HEK293T (cell line): ENCODE results near the gene BTNL3.

Source experiments
- CTCF ChIA-PET: fragments of 350-600 bp; formaldehyde crosslinking; extraction: SDS; loops from one replicate; lab custom pipeline; 2021; ENCODE audit warnings: antibody characterized with exemption, inconsistent platforms; lab: Yijun Ruan, JAX
- POLR2A ChIA-PET: fragments of 350-600 bp; formaldehyde crosslinking; extraction: SDS; loops from one replicate; lab custom pipeline; 2020; ENCODE audit warnings: antibody characterized with exemption, inconsistent platforms; lab: Yijun Ruan, JAX
- DNase-seq: peaks from one replicate; pipeline ENCODE4 v3.0.0; 2012; ENCODE audit warnings: mixed read lengths; ENCODE audit errors: extremely low spot score
- ARNT ChIP-seq: fragments of 450-650 bp; IDR thresholded peaks from 2 replicates; pipeline ENCODE4 v1.6.1; 2017; ENCODE audit warnings: mild to moderate bottlenecking
- BHLHE40 ChIP-seq: fragments of 450-650 bp; IDR thresholded peaks from 2 replicates; pipeline ENCODE4 v1.6.1; 2016; ENCODE audit warnings: mild to moderate bottlenecking, moderate library complexity, borderline replicate concordance
- CTBP1 ChIP-seq: fragments of 450-650 bp; IDR thresholded peaks from 2 replicates; pipeline ENCODE4 v1.6.1; 2016; ENCODE audit warnings: borderline replicate concordance
- ELF4 ChIP-seq: fragments of 450-650 bp; IDR thresholded peaks from 2 replicates; pipeline ENCODE4 v1.6.1; 2017; ENCODE audit warnings: antibody characterized with exemption
- FOXA1 ChIP-seq: fragments of 450-650 bp; IDR thresholded peaks from 2 replicates; pipeline ENCODE4 v1.6.1; 2016; ENCODE audit warnings: mild to moderate bottlenecking
- FOXK2 ChIP-seq: fragments of 450-650 bp; IDR thresholded peaks from 2 replicates; pipeline ENCODE4 v1.6.1; 2016; ENCODE audit warnings: mild to moderate bottlenecking
- FOXM1 ChIP-seq: fragments of 450-650 bp; IDR thresholded peaks from 2 replicates; pipeline ENCODE4 v1.6.1; 2017; ENCODE audit warnings: mild to moderate bottlenecking, borderline replicate concordance
- HDGF ChIP-seq: fragments of 450-650 bp; IDR thresholded peaks from 2 replicates; pipeline ENCODE4 v1.6.1; 2017; ENCODE audit warnings: antibody characterized with exemption, borderline replicate concordance
- L3MBTL2 ChIP-seq: fragments of 450-650 bp; conservative IDR thresholded peaks from 2 replicates; pipeline ENCODE4 v1.6.1; 2016; ENCODE audit warnings: mild to moderate bottlenecking
- LEF1 ChIP-seq: fragments of 450-650 bp; IDR thresholded peaks from 2 replicates; pipeline ENCODE4 v1.6.1; 2017; ENCODE audit warnings: mild to moderate bottlenecking, borderline replicate concordance
- NFRKB ChIP-seq: fragments of 450-650 bp; IDR thresholded peaks from 2 replicates; pipeline ENCODE4 v1.6.1; 2016; ENCODE audit warnings: mild to moderate bottlenecking, moderate library complexity
- PKNOX1 ChIP-seq: fragments of 450-650 bp; IDR thresholded peaks from 2 replicates; pipeline ENCODE4 v1.6.1; 2016
- SP1 ChIP-seq: fragments of 450-650 bp; IDR thresholded peaks from 2 replicates; pipeline ENCODE4 v1.6.1; 2017
- SUZ12 ChIP-seq: fragments of 450-650 bp; IDR thresholded peaks from 2 replicates; pipeline ENCODE4 v1.6.1; 2016; ENCODE audit warnings: mild to moderate bottlenecking
- TARDBP ChIP-seq: fragments of 450-650 bp; IDR thresholded peaks from 2 replicates; pipeline ENCODE4 v1.6.1; 2016
- ZNF384 ChIP-seq: fragments of 450-650 bp; IDR thresholded peaks from 2 replicates; pipeline ENCODE4 v1.6.1; 2016

BTNL3 gene

DNA sequence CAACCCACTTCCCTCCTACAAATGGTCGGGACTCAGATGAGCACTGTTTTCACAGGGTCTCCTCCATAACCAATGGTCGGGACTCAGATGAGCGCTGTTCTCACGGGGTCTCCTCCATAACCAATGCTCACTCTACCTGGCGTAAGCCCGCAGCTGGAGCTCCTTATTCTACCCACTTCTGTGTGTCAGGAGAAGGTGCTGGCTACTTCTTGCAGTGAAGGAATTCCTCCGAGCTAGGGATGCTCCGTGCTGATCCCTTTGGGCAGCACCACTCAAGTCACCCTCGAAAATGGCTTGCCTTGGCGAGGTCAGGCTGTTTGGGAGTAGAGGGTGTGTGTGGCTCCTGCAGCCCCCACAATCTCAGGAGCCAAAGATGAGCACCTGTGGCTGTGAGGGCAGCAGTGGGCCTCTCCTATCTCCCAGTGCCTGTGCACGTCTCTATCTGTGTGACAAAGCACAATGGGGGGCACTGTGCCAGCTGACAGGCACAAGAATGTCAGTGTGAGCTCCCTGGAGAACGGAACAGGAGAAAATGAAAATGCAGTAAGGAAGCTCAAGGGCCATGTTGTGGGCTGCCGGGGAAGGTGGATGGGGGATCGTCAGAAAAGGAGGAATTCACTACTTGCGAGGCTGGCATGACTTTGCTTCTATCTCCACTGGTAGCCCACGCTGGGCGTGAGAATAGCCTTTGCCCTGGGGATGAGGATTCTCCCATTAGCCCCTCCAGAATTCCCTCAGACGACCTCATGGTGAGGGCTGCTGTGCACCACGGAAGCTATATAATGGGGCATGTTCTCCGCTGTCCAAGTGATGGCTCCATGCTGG, 47.6 kb downstream of the BTNL3 start:
- ChIA-PET POLR2A (no interaction called here), CTCF (no interaction called here)
- DNase-seq = no peak
- no peak for TF ChIP-seq FOXA1
- TF ChIP-seq FOXK2 = no peak
- TF ChIP-seq CTBP1 = no peak
- no peak for TF ChIP-seq L3MBTL2
- no peak for TF ChIP-seq ZNF384
- TF ChIP-seq ELF4 = no peak
- no peak for TF ChIP-seq BHLHE40
- TF ChIP-seq HDGF = no peak
- no peak for TF ChIP-seq SP1
- TF ChIP-seq TARDBP = no peak

- POLR2A ChIA-PET = no interaction called here
- DNase-seq = no peak
- CTCF ChIA-PET = no interaction called here
- TF ChIP-seq NFRKB (no peak), CTBP1 (no peak), BHLHE40 (no peak), PKNOX1 (no peak), ELF4 (no peak), FOXM1 (no peak), SP1 (no peak), FOXK2 (no peak), HDGF (no peak), SUZ12 (no peak), L3MBTL2 (no peak)
These were observed 48.2 kb downstream of the BTNL3 start for GRCh38 chr5:181036816-181037364.

DNA sequence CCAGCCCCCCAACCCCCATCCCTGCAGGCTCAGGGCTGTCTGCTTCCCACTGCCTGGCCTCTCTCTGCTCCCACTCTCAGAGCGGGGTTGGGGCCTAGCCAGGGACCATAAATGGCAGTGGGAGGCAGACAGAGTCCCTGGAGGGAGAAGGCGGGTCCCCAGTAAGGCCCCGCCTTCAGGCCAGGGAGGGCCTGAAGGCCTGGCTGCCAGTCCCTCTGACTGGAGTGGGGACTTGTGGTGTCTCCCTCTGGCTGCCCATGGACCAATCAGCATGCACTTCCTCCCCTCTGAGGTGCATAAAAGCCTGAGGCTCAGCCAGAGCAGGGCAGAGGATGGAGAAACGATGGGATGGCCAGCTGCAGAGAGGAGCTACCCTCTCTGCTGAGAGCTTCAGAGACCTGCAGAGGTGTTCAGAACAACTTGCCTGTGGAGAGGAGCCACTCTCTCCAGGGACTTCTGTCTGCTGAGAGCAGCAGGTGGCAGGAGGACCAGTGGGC, 48.8 kb downstream of the BTNL3 start:
- ChIA-PET POLR2A (no interaction called here), CTCF (no interaction called here)
- no peak for TF ChIP-seq SP1
- no peak for TF ChIP-seq ELF4
- TF ChIP-seq ZNF384 = no peak
- no peak for TF ChIP-seq NFRKB
- DNase-seq = no peak

GRCh38 chr5:181039471-181039870, 50.8 kb downstream of the BTNL3 start:
- POLR2A ChIA-PET = no interaction called here
- TF ChIP-seq PKNOX1 (no peak), BHLHE40 (no peak), SP1 (no peak), FOXK2 (no peak)
- no peak for DNase-seq
- CTCF ChIA-PET = no interaction called here

DNA sequence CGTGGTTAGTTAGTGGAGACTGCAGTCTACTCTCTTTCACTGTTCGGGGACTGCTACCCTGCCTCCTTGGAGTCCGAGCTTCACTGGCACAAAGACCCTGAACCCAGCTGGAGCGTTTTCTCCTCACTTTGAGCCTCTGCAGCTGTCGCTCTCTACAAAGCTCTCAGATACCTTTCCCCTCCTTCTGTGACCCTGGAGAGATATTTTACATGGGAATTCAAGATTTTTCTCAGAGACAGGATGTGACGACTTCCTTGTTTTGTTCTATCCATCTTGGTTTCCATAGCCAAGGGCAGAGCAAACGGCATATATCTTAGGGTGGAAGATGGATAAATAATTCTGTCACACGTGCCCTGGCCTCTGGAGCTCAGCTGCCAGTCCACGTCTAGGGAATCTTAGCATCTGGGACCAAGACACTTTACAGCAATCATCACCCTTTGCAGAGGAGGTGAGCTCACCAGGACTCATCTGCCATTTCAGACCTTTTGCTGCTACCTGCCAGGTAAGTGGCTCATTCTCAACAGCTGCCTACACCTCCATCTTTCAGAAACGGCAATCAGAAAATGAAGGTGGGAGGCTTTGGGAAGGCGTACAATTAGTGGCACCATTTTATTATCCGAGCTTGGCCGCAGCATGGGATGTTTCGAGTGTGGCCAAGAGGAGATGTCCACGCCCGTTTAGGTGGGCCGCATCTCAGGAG, 51.4 kb downstream of the BTNL3 start, which contains the start of gene BTNL9:
Gene BTNL9 (plus strand): TSS at position 336 of the 700 bp plus-strand sequence. CDS start 5,224 bp downstream, outside the sequence.
- TF ChIP-seq FOXA1 = no peak
- CTCF ChIA-PET = interaction anchor here (0.5 kb wide), 1 partner anchor 132 kb away, joined by 5 read pairs; no protein-coding TSS in a partner anchor
- DNase-seq = no peak
- POLR2A ChIA-PET = no interaction called here

GRCh38 chr5:181040631-181040945, 51.9 kb downstream of the BTNL3 start:
- no peak for TF ChIP-seq SP1
- TF ChIP-seq ELF4 = no peak
- TF ChIP-seq PKNOX1 = no peak
- TF ChIP-seq ARNT = no peak
- TF ChIP-seq HDGF = no peak
- TF ChIP-seq FOXA1 = no peak
- TF ChIP-seq NFRKB = no peak
- TF ChIP-seq TARDBP = no peak
- TF ChIP-seq ZNF384 = no peak
- TF ChIP-seq FOXM1 = no peak
- TF ChIP-seq SUZ12 = no peak
- no peak for TF ChIP-seq CTBP1
- DNase-seq = no peak
- ChIA-PET CTCF (no interaction called here), POLR2A (no interaction called here)

GRCh38 chr5:181041043-181041442, 52.4 kb downstream of the BTNL3 start:
- TF ChIP-seq FOXM1 = no peak
- TF ChIP-seq L3MBTL2 = no peak
- TF ChIP-seq FOXK2 = no peak
- no peak for TF ChIP-seq ARNT
- no peak for TF ChIP-seq PKNOX1
- no peak for TF ChIP-seq CTBP1
- no peak for TF ChIP-seq BHLHE40
- no peak for TF ChIP-seq SP1
- TF ChIP-seq TARDBP = no peak
- TF ChIP-seq LEF1 = no peak
- no peak for TF ChIP-seq ZNF384
- no peak for TF ChIP-seq ELF4
- no peak for TF ChIP-seq FOXA1
- TF ChIP-seq SUZ12 = no peak
- no peak for TF ChIP-seq HDGF
- no peak for TF ChIP-seq NFRKB
- no peak for DNase-seq
- ChIA-PET POLR2A (no interaction called here), CTCF (no interaction called here)
